HUES64 (cell line): ENCODE measurements around the gene PIK3CG.

Experiments
- H3K27ac ChIP-seq: 2 replicates; pipeline ENCODE4 v1.7.0; 2013; ENCODE audit warnings: low read depth, low read length, inconsistent platforms
- H3K27me3 ChIP-seq: 2 replicates; pipeline ENCODE4 v1.6.1; 2013; ENCODE audit warnings: mild to moderate bottlenecking, low read length; ENCODE audit not compliant: insufficient read depth
- H3K36me3 ChIP-seq: 2 replicates; pipeline ENCODE4 v1.6.1; 2013; ENCODE audit warnings: mild to moderate bottlenecking, low read length; ENCODE audit not compliant: insufficient read depth
- H3K4me1 ChIP-seq: 2 replicates; pipeline ENCODE4 v1.6.1; 2013; ENCODE audit warnings: mild to moderate bottlenecking, low read length, moderate library complexity; ENCODE audit not compliant: insufficient read depth
- H3K4me3 ChIP-seq: 2 replicates; pipeline ENCODE4 v1.5.1; 2013; ENCODE audit warnings: mild to moderate bottlenecking, low read length, moderate library complexity
- H3K9ac ChIP-seq: 2 replicates; pipeline ENCODE4 v1.6.1; 2013; ENCODE audit warnings: mild to moderate bottlenecking, low read depth, low read length
- H3K9me3 ChIP-seq: 2 replicates; pipeline ENCODE4 v1.6.1; 2013; ENCODE audit warnings: low read depth, low read length; ENCODE audit not compliant: insufficient read depth
- WGBS: fragments of 150-250, 120-280 bp; methylation state at CpG from one replicate; pipeline ENCODE4 v1.1.7; 2013; ENCODE audit warnings: missing lambda C conversion rate; 5-methylcytosine and 5-hydroxymethylcytosine counted together

PIK3CG gene

DNA sequence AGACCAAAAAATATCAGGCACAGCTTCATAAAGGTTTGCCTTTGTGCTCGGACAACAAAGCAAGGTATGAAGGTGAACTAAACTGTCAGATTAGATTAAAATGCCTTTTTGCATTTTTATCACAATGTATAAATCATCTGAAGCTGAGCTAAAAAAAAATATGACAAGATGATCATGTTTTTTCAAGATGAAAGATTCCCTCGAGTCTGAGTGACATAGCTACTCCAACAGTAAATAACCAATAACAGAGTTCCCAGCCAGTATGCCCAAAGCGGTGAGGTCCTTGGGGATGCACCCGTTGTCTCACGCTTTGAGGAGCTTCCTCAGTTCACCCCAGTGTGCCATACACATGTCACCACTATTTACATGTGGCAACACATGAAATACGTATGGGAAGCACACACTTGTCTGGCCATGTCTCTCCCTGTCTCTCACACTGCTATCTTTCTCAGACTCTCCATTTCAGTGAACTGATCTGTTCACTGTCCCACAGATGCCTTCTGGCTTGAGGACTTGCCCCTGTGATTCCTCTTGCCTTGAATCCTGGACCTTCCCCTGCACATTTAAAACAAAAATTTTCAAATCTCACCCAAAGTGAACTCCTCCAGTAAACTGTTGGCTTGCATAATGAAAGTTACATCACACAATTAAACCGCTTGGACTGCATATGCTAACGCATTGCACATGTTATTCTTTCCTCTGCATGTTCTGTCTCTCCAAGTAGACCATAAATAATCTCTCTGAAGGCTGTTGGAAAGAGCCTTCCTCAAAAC is 2.6 kb upstream of the PIK3CG start:
- Histone ChIP-seq H3K9ac (no peak overlapping the region), H3K27ac (no peak overlapping the region), H3K27me3 (no peaks in the 10 kb centered on the region), H3K4me1 (no peaks in the 10 kb centered on the region), H3K36me3 (no peaks in the 10 kb centered on the region), H3K9me3 (no peaks in the 10 kb centered on the region), H3K4me3 (no peak overlapping the region)
- 94% methylated on average over 8 of the region's 8 CpGs for WGBS

DNA sequence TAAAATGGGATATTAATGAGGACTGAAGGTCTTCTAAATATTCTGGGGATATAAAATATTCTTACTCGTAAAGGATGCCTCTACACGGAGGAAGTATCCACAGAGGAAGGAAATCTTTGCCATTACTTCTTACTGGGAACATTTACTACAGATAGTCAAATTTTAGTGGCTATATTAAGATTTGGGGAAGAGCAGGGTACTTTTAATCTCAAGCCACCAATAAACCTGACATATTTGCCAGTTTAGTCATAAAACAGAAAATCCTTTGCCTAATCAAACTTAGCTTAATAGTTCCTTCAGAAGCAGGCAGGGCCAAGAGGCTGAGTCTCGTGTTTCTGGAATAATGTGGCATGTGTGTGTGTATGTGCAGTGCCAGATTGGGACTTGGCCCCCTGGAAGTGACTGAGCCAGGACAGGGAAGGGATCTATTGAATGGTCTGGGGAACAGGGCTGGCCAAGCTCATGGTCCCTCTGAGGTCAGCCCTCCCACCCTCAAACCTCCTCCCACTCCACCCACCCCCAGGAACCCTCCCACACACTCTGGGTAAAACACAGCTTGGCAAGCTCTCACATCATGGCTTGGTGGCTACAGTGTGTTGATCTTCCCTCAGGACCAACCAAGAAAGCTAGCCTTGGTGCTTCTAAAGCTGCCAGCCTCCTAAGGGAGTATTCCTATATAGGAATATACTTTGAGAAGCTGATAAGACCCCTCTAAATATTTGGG is 1.6 kb upstream of the PIK3CG start:
- Histone ChIP-seq H3K36me3 (no peaks in the 10 kb centered on the region), H3K4me3 (no peak overlapping the region), H3K27ac (no peak overlapping the region), H3K9me3 (no peaks in the 10 kb centered on the region), H3K27me3 (no peaks in the 10 kb centered on the region), H3K9ac (no peak overlapping the region), H3K4me1 (no peaks in the 10 kb centered on the region)
- 93% methylated on average over 3 of the region's 3 CpGs for WGBS

DNA sequence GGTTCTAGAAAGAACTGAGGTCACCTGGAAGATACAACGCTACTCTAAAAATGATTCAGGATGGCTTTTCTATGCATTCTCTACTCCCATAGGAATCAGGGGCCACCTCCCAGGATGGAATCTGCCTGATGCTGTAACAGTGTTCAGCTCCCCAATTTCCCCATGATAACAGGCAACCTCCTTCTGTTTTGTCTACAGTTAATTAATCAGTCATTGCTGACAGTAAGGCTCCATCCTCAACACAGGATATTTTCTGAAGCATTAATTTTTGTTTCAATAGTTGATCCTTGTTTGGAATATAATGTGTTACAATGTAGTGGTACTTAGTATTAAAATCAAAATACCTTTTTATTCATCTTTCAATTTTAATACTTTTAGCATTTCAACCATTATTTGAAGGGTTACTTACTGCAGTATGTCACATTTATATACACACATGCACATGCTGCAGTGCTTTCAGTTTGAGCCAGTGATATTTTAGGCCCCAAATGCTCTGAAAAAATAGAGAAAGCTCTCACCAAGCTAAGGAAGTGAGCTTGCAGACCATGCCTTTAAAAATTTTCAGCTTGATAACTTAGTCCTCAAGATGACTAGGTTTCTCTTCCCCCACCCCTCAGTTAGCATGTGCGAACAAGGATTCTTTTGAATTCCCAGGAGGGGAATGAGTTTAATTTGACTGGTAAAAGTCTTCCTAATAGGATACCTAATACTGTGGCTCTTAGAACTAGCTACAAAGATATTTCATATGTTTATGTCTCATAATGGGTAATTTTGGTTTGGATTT is 592 bp upstream of the PIK3CG start:
- H3K27ac ChIP-seq: no peak overlapping the region
- no peaks in the 10 kb centered on the region for H3K4me1 ChIP-seq
- no peaks in the 10 kb centered on the region for H3K36me3 ChIP-seq
- H3K9me3 ChIP-seq: no peaks in the 10 kb centered on the region
- H3K27me3 ChIP-seq: no peaks in the 10 kb centered on the region
- H3K9ac ChIP-seq: no peak overlapping the region
- 100% methylated on average over 1 of the region's 2 CpGs for WGBS
- no peak overlapping the region for H3K4me3 ChIP-seq

DNA sequence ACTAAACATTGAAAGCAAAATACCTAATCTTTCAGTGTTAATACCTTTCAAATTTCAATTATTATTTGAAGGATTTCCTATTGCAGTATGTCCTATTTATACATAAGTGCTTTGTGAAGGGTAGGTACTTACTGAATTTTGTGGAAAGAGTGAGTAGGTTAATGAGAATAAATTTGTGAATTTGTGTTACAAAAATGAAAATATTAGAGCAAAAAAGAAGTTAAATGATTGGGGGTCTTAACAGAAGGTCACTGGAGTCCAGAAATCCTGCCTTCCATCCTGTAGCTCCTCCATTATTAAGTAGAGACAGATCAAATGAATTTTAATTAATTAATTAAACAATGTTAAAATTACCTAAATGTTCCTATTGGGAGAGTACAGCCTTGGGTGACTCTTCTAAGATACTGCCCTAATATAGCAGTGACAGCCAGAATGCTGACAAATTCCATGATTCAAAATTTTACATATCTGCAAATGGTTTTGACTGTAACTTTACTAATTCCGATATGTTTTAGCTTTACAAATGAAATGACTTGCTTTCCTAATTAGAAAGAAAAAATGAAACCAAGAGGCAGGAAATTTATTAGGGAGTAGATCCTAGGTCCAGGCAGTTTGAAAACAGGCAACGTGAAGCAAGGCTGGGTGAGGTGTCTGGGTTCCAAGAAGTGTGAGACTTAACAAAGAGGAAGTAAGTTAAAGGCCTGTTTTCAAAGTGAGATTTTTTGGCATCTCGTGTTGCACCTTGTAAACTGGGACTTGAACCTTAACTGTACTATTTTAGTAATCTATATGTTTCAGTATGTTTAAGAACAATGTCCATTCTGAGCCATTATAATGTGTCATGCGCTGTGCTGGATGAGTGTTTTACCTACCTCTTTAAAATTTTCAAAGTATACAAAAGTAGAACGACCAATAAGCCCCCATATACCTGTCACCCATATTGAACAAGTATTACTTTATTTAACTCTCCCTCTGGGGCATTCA is 1.5 kb downstream of the PIK3CG start:
- no peaks in the 10 kb centered on the region for H3K4me1 ChIP-seq
- no peaks in the 10 kb centered on the region for H3K27me3 ChIP-seq
- H3K36me3 ChIP-seq: no peaks in the 10 kb centered on the region
- no peak overlapping the region for H3K27ac ChIP-seq
- no peak overlapping the region for H3K9ac ChIP-seq
- H3K9me3 ChIP-seq: no peaks in the 10 kb centered on the region
- no peak overlapping the region for H3K4me3 ChIP-seq
- 92% methylated on average over 5 of the region's 5 CpGs for WGBS

DNA sequence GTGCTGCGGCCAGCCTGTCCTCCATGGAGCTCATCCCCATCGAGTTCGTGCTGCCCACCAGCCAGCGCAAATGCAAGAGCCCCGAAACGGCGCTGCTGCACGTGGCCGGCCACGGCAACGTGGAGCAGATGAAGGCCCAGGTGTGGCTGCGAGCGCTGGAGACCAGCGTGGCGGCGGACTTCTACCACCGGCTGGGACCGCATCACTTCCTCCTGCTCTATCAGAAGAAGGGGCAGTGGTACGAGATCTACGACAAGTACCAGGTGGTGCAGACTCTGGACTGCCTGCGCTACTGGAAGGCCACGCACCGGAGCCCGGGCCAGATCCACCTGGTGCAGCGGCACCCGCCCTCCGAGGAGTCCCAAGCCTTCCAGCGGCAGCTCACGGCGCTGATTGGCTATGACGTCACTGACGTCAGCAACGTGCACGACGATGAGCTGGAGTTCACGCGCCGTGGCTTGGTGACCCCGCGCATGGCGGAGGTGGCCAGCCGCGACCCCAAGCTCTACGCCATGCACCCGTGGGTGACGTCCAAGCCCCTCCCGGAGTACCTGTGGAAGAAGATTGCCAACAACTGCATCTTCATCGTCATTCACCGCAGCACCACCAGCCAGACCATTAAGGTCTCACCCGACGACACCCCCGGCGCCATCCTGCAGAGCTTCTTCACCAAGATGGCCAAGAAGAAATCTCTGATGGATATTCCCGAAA is 2.7 kb downstream of the PIK3CG start:
- no peaks in the 10 kb centered on the region for H3K36me3 ChIP-seq
- no peaks in the 10 kb centered on the region for H3K9me3 ChIP-seq
- H3K9ac ChIP-seq: no peak overlapping the region
- H3K4me1 ChIP-seq: no peaks in the 10 kb centered on the region
- no peak overlapping the region for H3K27ac ChIP-seq
- H3K4me3 ChIP-seq: no peak overlapping the region
- no peaks in the 10 kb centered on the region for H3K27me3 ChIP-seq
- WGBS: 97% methylated on average over 54 of the region's 54 CpGs

DNA sequence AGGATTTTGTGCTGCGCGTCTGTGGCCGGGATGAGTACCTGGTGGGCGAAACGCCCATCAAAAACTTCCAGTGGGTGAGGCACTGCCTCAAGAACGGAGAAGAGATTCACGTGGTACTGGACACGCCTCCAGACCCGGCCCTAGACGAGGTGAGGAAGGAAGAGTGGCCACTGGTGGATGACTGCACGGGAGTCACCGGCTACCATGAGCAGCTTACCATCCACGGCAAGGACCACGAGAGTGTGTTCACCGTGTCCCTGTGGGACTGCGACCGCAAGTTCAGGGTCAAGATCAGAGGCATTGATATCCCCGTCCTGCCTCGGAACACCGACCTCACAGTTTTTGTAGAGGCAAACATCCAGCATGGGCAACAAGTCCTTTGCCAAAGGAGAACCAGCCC is 3.3 kb downstream of the PIK3CG start:
- H3K9ac ChIP-seq: no peak overlapping the region
- WGBS: 96% methylated on average over 20 of the region's 20 CpGs
- no peaks in the 10 kb centered on the region for H3K36me3 ChIP-seq
- no peak overlapping the region for H3K4me3 ChIP-seq
- H3K4me1 ChIP-seq: no peaks in the 10 kb centered on the region
- H3K9me3 ChIP-seq: no peaks in the 10 kb centered on the region
- H3K27me3 ChIP-seq: no peaks in the 10 kb centered on the region
- H3K27ac ChIP-seq: no peak overlapping the region

DNA sequence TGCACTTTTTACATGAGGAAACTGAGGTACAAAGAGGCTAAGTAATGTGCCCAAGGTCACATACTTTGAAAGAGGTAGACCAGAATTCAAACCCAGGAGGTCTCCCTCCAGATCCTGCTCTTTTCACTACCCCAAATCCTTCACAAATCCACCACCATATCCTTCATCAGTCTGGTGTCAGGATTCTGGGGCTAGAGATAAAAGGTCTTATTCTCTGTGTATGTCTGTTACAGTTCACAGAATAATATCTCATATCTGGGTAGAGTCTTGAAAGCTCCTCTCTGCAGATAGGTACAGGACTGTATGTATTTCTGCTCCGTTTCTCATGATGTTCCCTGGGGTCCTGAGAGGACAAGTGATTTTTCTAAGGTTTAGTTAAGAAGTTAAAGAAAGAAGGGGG is 4.9 kb downstream of the PIK3CG start:
- H3K9ac ChIP-seq: no peak overlapping the region
- no peaks in the 10 kb centered on the region for H3K9me3 ChIP-seq
- H3K27me3 ChIP-seq: no peaks in the 10 kb centered on the region
- WGBS: 90% methylated on average over 1 of the region's 1 CpG
- H3K4me1 ChIP-seq: no peaks in the 10 kb centered on the region
- no peak overlapping the region for H3K27ac ChIP-seq
- H3K4me3 ChIP-seq: no peak overlapping the region
- no peaks in the 10 kb centered on the region for H3K36me3 ChIP-seq

DNA sequence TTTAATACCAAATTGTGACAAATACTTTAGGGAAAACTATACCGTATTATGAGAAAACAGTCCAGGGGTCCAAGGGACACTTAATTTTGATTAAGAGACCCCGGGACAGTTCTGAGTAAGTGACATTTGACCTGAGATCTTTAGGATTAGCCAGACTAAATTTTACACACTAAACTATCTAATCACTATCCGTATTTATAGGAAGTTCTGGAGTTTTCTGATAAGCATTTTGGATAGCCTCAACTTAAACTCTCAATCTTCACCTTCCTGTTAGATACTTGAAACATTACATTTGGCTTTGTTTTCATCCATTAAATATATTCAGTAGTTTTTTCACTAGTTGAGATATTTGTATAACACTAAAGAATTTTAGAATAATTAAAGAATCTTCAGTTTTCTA is 5.4 kb downstream of the PIK3CG start:
- H3K4me1 ChIP-seq: no peaks in the 10 kb centered on the region

DNA sequence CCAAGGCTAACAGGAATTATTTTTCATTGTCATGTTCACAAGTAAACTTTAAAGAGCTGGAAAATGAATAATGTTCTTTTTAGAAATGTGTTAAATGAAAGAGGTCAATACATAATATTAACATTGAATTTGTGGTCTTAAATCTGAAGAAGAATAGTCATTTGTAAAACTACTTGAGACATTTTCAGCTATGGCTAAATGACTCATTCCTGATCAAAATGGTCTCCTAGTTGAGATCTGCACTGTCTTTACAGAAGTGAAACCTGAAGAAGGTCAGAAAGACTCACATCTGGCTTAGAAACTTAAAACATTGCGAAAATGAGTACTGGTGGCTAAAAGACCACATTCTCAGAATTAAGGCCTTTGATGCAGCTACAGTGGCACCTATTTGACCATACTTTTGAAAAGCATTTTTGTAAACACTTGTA is 5.9 kb downstream of the PIK3CG start:
- Histone ChIP-seq H3K27me3 (no peaks in the 10 kb centered on the region), H3K9me3 (peaks cover 6% of the 10 kb centered on the region; the same call in 1 of the 2 replicates), H3K27ac (no peak overlapping the region), H3K4me3 (no peak overlapping the region), H3K36me3 (no peaks in the 10 kb centered on the region), H3K9ac (no peak overlapping the region), H3K4me1 (no peaks in the 10 kb centered on the region)
- 97% methylated on average over 1 of the region's 1 CpG for WGBS

More for the DNA sequence above, 5.4 kb downstream of the PIK3CG start:
- H3K27me3 ChIP-seq: no peaks in the 10 kb centered on the region
- no peaks in the 10 kb centered on the region for H3K36me3 ChIP-seq
- no peak overlapping the region for H3K27ac ChIP-seq
- H3K9me3 ChIP-seq: peaks cover 5% of the 10 kb centered on the region; the same call in 1 of the 2 replicates
- 98% methylated on average over 3 of the region's 3 CpGs for WGBS
- H3K9ac ChIP-seq: no peak overlapping the region
- H3K4me3 ChIP-seq: no peak overlapping the region
